Tibial artery (tissue), 4 donors: ENCODE data around the gene DRD3.

Experiments
- DNase-seq, 2 donors: peaks; one replicate each; pipeline ENCODE4 v3.0.0-alpha.2; 2019
- H3K27ac ChIP-seq, 2 donors: fragments of 200-600 bp; sonication (generic) in 1 of 2; 1 replicate in 1 of 2; 2 replicates in 1 of 2; pipeline ENCODE4 v1.5.1; 2018 to 2019; ENCODE audit warnings: mild to moderate bottlenecking in 1 of 2
- H3K27me3 ChIP-seq, 2 donors: fragments of 200-600 bp; sonication (generic) in 1 of 2; one replicate each; pipeline versions ENCODE4 v1.5.1 to v1.6.0; 2016 to 2019
- H3K36me3 ChIP-seq, 3 donors: fragments of 200-600 bp; sonication (generic) in 2 of 3; one replicate each; pipeline ENCODE4 v1.5.1; 2016 to 2019; ENCODE audit warnings: mild to moderate bottlenecking in 2 of 3
- H3K4me1 ChIP-seq, 4 donors: fragments of 200-600 bp; sonication (generic) in 2 of 4; 1 replicate in 3 of 4; 2 replicates in 1 of 4; pipeline ENCODE4 v1.5.1; 2016 to 2019
- H3K4me3 ChIP-seq, 2 donors: fragments of 200-600 bp; sonication (generic) in 1 of 2; 1 replicate in 1 of 2; 2 replicates in 1 of 2; pipeline ENCODE4 v1.5.1; 2018 to 2019; ENCODE audit warnings: mild to moderate bottlenecking in 2 of 2
- H3K9me3 ChIP-seq, 3 donors: fragments of 200-600 bp; sonication (generic) in 1 of 3; one replicate each; pipeline ENCODE4 v1.5.1; 2016 to 2019
- CTCF ChIP-seq, 2 experiments: fragments of 200-600 bp in 1 of 2; fragments of 450-650 bp in 1 of 2; IDR thresholded peaks; one replicate each; pipeline ENCODE4 v1.5.1; 2017 to 2019; ENCODE audit warnings: antibody characterized with exemption in 2 of 2, mild to moderate bottlenecking in 1 of 2, moderate library complexity in 1 of 2
- intact Hi-C: fragments of 100-400 bp; cut with DNase I; formaldehyde crosslinking; loops from one replicate; pipeline ENCODE4 v1.15.0; 2023; ENCODE audit warnings: low total_unique reads

The DRD3 gene

GRCh38 chr3:114168150-114168549 lies 10.7 kb downstream of the DRD3 start:
- Histone ChIP-seq H3K4me1 (no peaks in the 10 kb centered on the region), H3K27me3 (no peaks in the 10 kb centered on the region), H3K36me3 (no peaks in the 10 kb centered on the region), H3K4me3 (no peak overlapping the region), H3K9me3 (no peaks in the 10 kb centered on the region), H3K27ac (no peak overlapping the region)
- DNase-seq: no peak
- intact Hi-C loops: no loop called here
- no peak for TF ChIP-seq CTCF (IDR thresholded peaks at IDR 0.05)

- Histone ChIP-seq H3K36me3 (no peaks in the 10 kb centered on the region), H3K4me1 (peaks cover 0 to 8% (median 3%) of the 10 kb centered on the region in 4 donors), H3K9me3 (no peaks in the 10 kb centered on the region), H3K4me3 (no peak overlapping the region), H3K27me3 (no peaks in the 10 kb centered on the region), H3K27ac (no peak overlapping the region)
- no peak for TF ChIP-seq CTCF (IDR thresholded peaks at IDR 0.05)
- intact Hi-C loops: no loop called here
- no peak for DNase-seq
Observed at GRCh38 chr3:114157321-114157720, 21.5 kb downstream of the DRD3 start.

GRCh38 chr3:114155370-114155821 lies 23.5 kb downstream of the DRD3 start:
- Histone ChIP-seq H3K9me3 (no peaks in the 10 kb centered on the region), H3K36me3 (no peaks in the 10 kb centered on the region), H3K4me3 (no peak overlapping the region), H3K27ac (no peak overlapping the region), H3K27me3 (no peaks in the 10 kb centered on the region), H3K4me1 (peaks cover 0 to 9% (median 4%) of the 10 kb centered on the region in 4 donors)
- no peak for DNase-seq
- intact Hi-C loops: no loop called here
- no peak for TF ChIP-seq CTCF (IDR thresholded peaks at IDR 0.05)

- H3K4me3 ChIP-seq: no peak overlapping the region
- no peak for DNase-seq
- no peak for TF ChIP-seq CTCF (IDR thresholded peaks at IDR 0.05)
- no peak overlapping the region for H3K27ac ChIP-seq
- no peaks in the 10 kb centered on the region for H3K27me3 ChIP-seq
- intact Hi-C loops: no loop called here
- H3K36me3 ChIP-seq: no peaks in the 10 kb centered on the region
- no peaks in the 10 kb centered on the region for H3K9me3 ChIP-seq
- peaks cover 0 to 9% (median 4%) of the 10 kb centered on the region in 4 donors for H3K4me1 ChIP-seq
Observed at GRCh38 chr3:114154321-114154821, 24.5 kb downstream of the DRD3 start.

GRCh38 chr3:114152519-114153151 lies 26.2 kb downstream of the DRD3 start:
- Histone ChIP-seq H3K36me3 (no peaks in the 10 kb centered on the region), H3K27me3 (no peaks in the 10 kb centered on the region), H3K27ac (peak overlapping the region; percentile 13 to 44), H3K4me1 (peaks cover 0 to 14% (median 4%) of the 10 kb centered on the region in 4 donors), H3K9me3 (no peaks in the 10 kb centered on the region), H3K4me3 (peak overlapping the region; percentile 52 to 62)
- DNase-seq: peak; percentile 61 to 84
- intact Hi-C loops: no loop called here
- TF ChIP-seq CTCF (IDR thresholded peaks at IDR 0.05): peak; percentile 70 to 88
